Body of pancreas (tissue), 4 donors: Measurements from ENCODE around the gene SEMA7A.

Source experiments
- CTCF ChIP-seq, 7 experiments: fragments of 450-650 bp in 4 of 7; fragments of 200-600 bp in 3 of 7; sonication (generic) in 3 of 7; IDR thresholded peaks; one replicate each; pipeline ENCODE4 v1.5.1; 2016 to 2019; ENCODE audit warnings: antibody characterized with exemption in 7 of 7
- POLR2A ChIP-seq, 3 donors: fragments of 450-650 bp; IDR thresholded peaks; one replicate each; pipeline ENCODE4 v1.6.1; 2016; ENCODE audit warnings: antibody characterized with exemption in 3 of 3, mild to moderate bottlenecking in 2 of 3

- TF ChIP-seq POLR2A (IDR thresholded peaks at IDR 0.05), result no peak
- TF ChIP-seq CTCF (IDR thresholded peaks at IDR 0.05), result peak; percentile 74 to 86 (median 78)
Observed at GRCh38 chr15:74375303-74375693, 58.5 kb downstream of the SEMA7A start.
